Muscle of back (tissue), 11 donors: ENCODE data around the gene ZRANB3. TPM values are rescaled to one million over a fixed set of nuclear protein-coding genes. Genes with fewer than 3 reads are reported as not detected.

Source experiments
- DNase-seq, 3 donors: peaks; one replicate each; pipeline versions ENCODE4 v3.0.0 to v3.0.0-alpha.2; 2013
- polyA plus RNA-seq, 10 donors: library from polyadenylated mRNA; unstranded; fragments of 120-200 nt; gene quantifications; one replicate each; pipeline ENCODE4 v1.2.1, GENCODE V29; 2013; ENCODE audit not compliant: insufficient read length in 10 of 10

ZRANB3 gene
- polyA plus RNA-seq, 10 donors: 4.9 to 9.5 (median 6.4) TPM

DNA sequence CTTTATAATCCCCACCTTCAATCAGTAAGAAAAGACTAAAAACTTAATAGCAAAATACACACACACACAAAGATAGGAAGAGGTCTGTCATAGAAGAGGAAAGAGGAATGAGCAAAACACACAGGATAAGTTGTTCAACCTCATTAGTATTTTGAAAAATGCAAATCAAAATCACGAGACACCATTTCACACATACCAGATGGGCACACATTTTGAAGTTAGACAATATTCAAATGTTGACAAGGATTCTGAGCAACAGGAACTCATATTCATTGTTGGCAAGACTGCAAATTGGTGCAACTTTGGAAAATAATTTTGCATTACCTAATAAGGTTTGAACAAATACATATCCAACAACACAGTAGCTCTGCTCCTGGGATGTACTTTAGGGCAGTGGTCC, 351.3 kb downstream of the ZRANB3 start:
- DNase-seq: no peak

DNA sequence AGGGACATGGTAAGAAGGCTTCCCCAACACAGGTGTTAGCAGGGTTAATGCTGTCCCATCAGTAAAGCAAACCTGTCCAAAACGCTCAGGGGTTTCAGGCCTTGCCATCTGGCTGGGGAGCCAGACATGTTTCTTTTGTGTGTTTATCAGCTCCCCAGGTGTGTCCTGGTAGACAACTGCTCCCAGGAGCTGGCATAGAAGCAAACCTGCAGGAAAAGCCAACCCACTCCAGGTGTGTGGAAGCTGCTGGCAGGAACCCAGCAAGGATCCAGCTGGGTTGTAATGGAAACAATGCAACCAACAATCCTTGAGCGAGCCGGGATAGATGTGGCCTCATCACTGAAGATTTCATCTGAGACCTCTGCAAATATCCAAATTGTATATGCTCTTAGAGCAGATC, 355.8 kb downstream of the ZRANB3 start:
- no peak for DNase-seq

DNA sequence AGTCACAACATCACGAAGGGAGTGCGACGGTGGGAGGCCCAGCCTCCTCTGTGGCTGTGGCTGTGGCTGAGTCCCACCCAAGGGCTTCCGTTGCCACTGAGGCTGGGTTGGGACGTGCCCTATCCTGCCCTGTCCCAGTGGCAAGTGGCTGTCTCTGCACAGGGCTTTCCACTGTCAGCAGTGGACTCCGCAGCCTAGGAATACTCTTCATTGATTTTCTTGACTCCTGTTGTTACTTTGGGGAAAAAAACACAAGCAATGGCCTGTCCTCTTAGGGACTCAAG, 356.3 kb downstream of the ZRANB3 start:
- no peak for DNase-seq

DNA sequence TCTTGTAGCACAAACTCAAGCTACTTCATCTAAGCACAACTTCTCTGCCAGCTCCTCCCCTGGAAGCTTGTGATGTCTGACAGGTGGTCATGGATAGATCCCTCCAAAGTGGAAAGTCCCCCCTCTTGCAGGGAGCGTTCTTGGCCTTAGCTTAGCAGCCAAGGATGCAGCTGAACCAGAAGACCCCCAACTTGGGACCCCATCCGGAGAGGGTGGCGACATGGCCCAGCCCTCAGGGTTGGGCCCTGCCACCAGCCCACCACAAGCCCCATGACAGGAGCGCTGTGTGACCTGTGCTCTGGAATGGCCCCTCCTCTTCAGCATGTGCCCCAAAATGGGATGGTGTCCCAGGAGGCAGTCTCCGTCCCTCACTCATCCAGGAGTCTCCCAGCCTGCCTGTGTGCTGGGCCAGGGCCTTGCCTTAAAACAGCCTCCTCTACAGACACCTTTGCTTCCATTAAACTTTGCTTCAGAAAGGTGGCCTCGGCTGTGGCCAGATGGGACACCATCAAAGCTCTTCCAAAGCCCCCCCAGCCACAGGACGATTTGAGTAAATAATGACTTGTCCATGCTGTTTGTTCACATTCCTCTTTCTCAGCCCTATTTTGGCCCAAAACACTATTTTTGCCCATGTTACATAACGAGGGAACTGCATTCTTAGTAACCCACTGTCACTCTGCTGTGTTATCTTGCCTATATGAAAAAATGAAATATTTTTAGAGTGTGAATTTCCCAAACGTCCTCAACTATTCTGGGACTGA, 356.8 kb downstream of the ZRANB3 start:
- no peak for DNase-seq

DNA sequence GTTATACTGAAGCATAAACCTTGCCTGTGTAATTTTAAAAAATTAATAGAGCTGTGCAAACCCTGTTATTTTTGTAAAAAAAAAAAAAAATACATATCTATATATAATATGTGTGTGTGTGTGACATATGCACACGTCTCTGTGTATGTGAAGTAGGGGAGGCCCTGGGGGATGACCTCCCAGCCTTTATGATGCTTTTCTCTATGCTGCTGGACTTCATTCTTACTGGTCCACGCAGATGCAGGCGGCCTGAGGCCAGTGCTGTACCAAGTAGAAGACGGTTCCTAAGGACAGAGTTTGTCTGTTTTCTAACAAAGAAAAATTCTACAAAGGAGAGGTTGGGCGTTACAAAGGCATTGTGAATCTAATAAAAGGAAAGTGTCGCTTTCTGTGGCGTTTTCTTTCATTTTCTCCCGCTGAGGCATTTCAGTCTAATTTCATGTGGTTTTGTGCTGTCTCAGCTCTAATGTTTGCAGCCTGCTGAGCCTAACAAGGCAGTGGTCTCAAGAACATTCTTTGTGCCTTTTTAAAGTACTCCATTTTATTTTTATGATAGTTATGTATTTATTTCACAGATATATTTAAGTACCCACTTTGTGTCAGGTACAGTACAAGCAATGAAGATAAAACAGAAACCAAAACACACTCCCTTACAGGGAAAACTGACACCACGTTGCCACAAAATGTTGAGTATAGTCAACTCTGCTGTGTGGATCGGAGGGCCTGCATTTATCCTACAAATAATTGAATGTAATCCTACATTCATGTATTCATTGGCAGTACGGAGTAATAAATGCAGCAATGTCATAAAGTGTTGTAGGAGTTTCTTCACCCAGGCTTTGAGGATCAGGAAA, 360.9 kb downstream of the ZRANB3 start:
- DNase-seq: no peak

DNA sequence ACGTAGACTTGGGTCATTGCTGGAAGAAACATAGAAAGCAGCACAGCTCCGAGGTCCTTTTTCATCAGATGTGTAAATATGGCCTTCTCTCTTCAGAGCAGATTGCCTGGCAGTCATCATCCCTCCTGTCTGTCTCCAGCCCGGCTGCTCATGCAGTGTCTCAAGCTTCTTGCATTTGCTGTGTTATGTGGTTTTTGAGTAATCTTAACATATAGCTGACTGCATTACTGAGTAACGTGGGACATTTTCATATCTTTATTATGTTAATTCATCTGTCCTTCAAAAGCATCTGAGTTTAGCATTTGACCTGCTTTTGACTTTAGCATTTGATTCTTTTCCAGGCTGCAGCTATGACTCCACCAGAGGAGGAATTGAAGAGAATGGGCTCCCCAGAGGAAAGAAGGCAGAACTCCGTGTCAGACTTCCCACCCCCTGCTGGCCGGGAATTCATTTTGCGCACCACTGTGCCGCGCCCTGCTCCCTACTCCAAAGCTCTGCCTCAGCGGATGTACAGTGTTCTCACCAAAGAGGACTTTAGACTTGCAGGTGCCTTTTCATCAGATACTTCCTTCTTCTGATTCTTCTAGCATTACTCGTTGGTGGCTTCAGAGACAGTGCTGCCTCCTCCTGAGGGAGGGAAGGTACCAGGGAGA, 362.7 kb downstream of the ZRANB3 start:
- DNase-seq: no peak

DNA sequence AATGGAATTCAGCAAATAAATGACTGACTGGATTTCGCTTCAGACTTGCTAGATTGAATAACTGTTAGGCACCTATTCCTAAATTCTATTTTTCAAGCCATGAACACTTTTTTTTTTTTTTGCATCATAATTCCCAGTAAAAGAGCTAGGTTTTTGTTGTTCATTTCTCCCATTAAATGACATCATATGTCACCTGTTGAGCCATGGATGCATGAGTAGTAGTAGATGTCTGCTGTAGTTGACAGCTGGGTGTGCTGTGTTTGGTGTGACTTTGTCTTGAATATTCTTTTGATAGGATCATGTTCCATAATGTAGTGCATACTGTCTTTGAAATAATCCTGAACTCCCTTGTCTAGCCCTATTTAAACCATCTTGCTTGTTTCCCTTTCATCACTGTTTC, 363.7 kb downstream of the ZRANB3 start:
- no peak for DNase-seq

DNA sequence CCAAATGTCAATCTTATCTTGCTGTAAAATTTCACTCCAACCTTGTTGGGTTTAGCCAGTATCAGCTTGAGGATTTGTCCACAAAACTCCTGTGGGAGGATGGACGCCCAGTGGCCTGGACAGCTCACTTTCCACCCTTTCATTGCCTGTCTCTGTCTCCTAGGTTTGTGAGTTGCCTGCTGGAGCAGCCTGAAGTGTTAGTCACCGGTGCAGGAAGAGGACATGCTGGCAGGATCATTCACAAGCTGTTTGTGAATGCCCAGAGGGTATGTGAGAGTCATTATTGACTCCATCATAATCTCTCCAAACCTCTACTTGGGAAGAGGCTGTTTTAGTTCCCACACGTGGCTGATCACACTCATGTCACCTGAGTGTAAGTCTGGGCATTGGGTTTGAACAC, 366.6 kb downstream of the ZRANB3 start:
- no peak for DNase-seq

DNA sequence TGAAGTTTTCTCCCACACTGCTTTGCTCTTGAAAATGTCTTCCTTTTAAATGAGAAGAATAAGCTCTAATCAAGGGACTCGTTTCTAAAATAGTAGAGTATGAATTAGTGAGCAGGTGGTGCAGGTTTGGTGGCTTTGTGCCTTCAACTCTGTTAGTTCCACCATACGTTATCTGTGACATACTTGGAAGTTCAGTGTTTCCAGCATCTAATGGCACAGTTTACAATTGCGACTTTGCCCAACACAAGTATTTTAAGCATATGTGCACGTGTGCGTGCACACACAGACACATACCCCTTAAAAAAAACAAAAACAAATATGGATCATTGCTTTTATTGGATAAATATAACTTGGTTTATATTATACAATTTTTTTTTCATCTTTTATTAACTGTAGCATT, 367.1 kb downstream of the ZRANB3 start:
- no peak for DNase-seq

DNA sequence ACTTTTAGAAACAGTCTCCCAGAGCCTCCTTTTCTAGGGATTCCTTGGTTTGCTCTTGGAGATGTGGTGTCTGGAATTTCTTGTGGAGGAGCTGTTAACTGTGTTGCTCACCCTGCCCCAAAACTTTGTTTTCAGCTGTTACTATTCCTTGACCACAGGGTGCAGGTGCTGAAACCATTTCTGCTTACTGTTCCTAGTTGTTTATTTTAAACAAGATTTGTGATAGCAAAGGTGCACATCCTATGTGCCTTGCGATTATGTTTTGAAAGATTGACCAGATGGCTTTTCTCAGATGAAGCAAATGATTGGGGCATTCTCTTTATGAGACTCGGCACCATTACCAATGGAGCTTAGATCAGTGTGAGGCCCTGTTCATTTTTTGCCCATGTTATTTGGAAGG, 367.7 kb downstream of the ZRANB3 start:
- DNase-seq: no peak

DNA sequence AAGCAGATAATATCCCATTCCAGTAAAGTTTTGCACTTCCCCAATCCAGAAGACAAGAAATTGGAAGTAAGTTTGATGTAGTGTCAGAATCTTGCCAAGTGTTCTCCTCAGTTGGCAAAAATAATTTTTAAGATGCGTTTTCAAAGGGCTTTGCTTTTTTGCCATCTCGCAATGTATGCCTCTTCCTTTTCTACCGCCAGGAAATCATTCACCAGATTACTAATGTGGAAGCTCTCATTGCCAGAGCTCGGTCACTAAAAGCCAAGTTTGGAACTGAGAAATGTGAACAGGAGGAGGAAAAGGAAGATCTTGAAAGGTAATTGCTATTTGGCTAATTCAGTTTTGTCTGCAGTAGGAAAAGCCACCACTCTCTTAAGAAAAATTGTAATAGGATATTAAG, 368.2 kb downstream of the ZRANB3 start:
- DNase-seq: peak in 2 of 3 donors; percentile 7 to 11

DNA sequence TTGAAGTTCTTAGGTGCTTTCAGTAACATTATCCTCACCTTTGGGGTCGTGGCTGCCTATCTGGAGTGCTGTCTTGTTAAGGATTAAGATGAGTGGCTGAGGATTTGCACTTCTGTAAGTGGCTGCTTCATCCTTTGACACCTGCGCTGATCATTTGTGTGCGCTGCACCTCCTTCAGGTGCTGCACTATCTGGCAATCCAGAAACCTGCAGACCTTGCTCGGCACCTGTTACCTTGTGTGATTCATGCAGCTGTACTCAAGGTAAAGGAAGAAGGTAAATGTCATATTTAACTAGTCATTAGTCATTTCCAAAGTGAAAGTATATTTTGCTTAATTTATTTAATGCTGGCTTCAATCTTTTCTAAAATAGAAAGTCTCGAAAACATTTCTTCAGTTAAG, 368.6 kb downstream of the ZRANB3 start:
- no peak for DNase-seq

DNA sequence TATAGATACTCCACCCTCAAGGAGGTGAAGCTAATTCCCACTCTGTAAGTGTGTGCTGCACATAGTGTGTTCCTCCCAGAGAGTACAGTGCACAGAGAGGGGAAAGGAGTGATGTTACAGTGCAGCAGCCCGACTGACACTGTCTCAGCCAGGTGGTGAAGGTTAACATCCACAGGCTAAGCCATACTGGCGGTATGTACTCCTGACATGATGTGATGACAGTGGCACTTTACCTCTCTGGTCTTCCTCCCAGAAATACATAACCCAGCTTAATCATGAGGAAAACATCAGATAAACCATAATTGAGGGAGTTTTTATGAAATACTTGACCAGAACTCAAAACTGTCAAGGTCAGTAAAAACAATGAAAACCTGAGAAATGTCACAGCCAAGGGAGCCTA, 371.8 kb downstream of the ZRANB3 start:
- no peak for DNase-seq

DNA sequence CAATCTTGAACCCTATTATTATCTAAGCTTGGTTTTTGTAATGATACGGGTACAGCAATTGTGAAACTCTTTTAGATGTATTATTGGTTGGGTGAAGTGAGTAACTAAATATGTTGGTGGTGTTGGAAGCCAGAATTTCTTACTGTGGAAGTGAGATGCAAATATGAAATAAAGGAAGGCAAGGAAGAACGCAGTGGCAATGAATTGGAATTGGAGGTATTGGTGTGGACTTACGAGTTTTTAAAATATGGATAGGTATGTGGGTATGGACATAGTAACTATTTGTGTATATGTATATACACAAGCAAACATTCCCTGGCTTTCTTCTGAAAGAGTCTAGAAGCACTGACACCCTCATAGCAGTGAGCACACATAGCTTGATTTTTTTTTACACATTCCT, 373.2 kb downstream of the ZRANB3 start:
- DNase-seq: no peak

DNA sequence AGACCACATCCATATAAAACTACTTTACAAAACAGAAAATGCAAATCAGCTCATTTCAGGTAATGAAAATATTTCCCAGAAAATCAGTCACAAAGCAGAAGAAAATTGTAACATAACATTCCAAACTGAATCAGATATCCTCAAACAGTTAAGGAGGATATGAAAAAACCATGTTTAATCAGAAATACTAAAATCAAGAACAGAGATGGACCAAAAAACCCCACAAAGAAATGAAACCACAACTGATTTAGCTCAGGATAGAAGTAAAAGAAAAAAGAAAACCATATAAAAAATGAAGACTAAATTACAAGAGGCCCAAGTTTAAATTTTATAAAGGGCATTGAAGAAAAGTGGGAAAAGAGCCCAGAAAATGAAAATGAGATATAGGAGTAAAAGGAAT, 376.1 kb downstream of the ZRANB3 start:
- DNase-seq: no peak

DNA sequence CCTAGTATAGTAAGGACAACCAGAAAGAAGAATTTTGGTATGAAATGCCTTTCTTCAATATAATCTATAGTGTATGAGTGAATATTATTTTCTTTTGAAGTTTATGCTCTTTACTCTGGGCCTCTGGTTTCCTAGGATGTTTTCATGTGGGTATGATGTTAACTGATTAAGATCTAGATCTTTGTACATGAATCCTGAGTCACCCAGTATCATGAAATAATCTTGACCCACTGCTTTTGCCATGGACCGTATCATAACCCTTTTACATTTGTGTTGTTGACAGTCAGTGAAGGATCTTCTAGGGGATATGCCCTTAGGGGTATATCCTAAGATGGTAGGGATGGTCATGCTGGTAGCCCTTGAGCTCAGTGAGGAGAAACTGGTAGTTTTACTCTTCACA, 378.7 kb downstream of the ZRANB3 start:
- no peak for DNase-seq

DNA sequence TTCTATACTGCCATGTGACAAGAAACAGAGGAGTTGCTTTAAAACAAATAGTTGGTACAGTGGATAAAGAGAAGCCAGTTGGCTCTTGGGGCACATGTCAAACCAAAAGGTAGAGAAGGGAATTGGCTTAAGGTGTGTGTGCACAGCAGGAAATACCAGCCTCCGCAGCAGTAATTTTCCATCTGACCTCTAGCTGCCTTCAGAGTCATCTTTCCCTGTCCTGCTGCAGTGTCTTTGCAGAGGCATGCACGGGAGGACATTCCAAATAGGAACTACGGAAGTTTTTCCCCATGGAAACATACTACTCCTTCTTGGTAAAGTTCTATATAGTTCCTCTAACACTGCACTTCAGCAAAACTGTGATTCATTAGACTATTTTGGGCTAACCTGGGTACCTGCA, 379.4 kb downstream of the ZRANB3 start:
- DNase-seq: no peak

DNA sequence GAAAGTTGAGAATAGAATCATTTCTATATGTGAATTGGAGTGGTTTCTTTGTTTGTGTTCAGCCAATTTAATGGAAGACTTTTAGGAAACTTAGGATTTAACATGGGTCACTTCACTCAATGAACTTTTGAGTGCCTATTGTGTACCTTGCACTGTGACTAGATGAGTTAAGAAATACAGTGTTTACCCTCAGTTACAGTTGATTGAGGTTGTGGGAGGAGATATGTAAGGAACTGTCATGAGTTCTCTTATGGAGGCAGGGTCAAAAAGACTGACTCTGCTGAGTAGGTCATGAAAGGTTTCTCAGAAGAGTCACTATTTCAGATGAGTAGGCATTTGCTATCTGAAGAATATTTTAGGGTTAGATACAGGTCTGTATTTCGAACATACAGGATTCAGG, 380.3 kb downstream of the ZRANB3 start:
- DNase-seq: no peak

DNA sequence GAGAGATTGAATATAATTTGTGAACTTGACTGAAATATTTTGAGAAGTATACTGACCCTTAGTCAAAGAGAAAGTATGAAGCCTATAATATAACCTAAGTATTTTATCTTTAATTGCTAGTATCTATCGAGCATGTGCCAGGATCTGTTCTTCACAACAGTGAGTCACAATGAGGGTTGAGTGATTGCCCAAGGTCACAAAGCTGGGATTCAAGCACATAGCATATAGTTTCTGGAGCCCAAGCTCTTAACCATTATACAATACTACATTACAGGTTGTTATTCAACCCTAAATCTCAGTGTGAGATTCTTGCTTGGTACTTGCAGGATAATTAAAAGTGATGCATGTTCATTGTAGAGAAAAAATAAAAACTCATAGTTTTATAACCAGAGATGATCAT, 381.8 kb downstream of the ZRANB3 start:
- no peak for DNase-seq

DNA sequence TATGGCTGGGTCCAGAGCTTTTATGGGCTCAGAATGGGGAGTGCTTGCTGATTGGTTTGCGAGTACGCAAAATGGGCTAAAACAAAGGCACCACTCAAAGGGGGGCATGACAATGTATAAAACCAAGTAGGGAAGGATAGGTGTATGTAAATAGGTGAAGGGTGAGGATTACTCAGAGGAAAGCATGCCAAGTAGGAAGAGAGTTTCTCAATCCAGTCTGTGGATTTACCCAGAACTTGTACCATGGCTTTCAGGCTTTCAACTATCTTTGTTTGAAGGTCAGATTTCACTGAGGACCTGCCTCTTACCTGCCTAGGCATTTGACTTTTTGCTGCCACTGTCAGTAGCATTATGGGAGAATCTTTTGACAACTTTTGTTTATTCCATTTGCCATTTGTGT, 386.7 kb downstream of the ZRANB3 start:
- DNase-seq: no peak

DNA sequence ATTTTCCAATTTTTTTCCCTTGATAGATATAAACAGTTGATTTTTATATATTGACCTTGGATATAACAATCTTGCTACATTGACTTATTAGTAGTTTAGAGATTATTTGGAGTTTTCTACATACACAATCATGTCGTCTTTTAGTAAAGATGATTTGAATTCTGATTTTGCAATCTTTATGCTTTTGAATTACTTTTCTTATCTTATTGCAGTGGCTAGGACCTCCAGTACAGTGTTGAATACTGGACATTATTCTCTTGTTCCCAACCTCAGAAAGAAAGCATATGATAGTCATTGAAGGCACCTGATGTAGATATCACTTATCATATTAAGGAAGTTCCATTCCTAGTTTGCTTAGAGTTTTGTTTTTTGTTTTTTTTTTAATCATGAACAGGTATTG, 388.7 kb downstream of the ZRANB3 start:
- DNase-seq: no peak

DNA sequence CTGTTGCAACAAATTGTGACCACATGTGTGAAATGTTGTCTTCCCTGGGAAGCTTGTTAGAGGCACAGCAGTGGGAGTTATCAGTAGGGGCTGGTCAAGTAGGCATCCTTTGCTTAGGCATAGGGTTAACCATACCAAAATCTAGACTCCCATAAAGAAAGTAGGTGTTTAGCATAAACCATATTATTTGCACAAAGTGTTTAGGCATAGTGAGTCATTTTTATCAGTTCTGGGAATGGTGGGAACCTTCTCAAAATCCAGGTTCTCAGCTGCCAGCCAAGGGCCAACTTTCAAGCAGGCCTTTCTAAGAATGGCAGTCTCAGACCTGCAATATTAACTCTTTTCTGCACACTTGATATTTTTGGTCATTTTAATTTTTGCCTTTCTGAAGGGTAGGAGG, 390.4 kb downstream of the ZRANB3 start:
- DNase-seq: no peak

DNA sequence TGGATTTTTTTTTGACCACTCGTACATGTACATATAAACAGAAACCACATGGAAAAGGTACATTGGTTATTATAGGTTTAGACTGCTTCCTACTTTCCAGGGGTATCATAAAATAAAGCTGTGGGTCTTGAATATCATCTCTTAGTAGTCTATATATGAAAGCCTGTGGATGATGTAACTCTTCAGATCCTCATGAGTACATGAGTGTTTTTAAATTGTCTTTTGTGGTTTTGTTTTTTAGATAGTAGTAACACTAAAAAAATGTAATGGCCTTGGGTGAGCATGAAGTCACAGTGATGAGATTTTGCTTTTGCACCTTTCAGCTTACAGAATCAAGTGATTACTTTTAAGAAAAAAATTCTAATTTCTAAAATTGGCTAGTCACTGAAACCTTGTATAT, 398.7 kb downstream of the ZRANB3 start:
- DNase-seq: peak in 1 of 3 donors; percentile 11
